ENCODE measurements around the gene SMLR1. TPM values are rescaled to one million over a fixed set of nuclear protein-coding genes. Genes with fewer than 3 reads are reported as not detected.

Gene SMLR1
- total RNA-seq (not detected), polyA plus RNA-seq (ENCODE audit: insufficient read length in 2 of 2) (under 1 TPM; 0.17 to 0.21 TPM)
- long read RNA-seq, donor 1, partial matches to known transcripts, result 130 of 151 reads
- long read RNA-seq, donor 1, other reads (novel, unspliced or antisense), result 21 of 151 reads
- long read RNA-seq, donor 2, result 0 reads
- long read RNA-seq, donor 3, result 0 reads
- long read RNA-seq, donor 4, result 0 reads

- Histone ChIP-seq H3K27me3 (ENCODE audit: control insufficient read depth, insufficient read depth, low read length) (no peaks in the 10 kb centered on the region), H3K9me3 (ENCODE audit: control insufficient read depth, insufficient read depth, low read length) (no peaks in the 10 kb centered on the region), H3K36me3 (ENCODE audit: control insufficient read depth, insufficient read depth, low read length) (no peaks in the 10 kb centered on the region), H3K27ac (ENCODE audit: low read depth, low read length) (no peak within 1 kb of the TSS), H3K4me1 (ENCODE audit: control insufficient read depth, insufficient read depth, low read length) (no peaks in the 10 kb centered on the region), H3K4me3 (ENCODE audit: low read depth, low read length) (no peak within 1 kb of the TSS)
- 100% methylated on average over 1 of the region's 11 CpGs for WGBS (ENCODE audit: insufficient coverage)
- no peak for DNase-seq (ENCODE audit: low read depth in 4 of 6, low spot score in 6 of 6)
Observed at GRCh38 chr6:130827247-130828149, at the start of gene SMLR1. Gene SMLR1, plus strand, starts transcription at chr6:130827406. Its CDS starts 8 bp downstream, at chr6:130827414.

DNA sequence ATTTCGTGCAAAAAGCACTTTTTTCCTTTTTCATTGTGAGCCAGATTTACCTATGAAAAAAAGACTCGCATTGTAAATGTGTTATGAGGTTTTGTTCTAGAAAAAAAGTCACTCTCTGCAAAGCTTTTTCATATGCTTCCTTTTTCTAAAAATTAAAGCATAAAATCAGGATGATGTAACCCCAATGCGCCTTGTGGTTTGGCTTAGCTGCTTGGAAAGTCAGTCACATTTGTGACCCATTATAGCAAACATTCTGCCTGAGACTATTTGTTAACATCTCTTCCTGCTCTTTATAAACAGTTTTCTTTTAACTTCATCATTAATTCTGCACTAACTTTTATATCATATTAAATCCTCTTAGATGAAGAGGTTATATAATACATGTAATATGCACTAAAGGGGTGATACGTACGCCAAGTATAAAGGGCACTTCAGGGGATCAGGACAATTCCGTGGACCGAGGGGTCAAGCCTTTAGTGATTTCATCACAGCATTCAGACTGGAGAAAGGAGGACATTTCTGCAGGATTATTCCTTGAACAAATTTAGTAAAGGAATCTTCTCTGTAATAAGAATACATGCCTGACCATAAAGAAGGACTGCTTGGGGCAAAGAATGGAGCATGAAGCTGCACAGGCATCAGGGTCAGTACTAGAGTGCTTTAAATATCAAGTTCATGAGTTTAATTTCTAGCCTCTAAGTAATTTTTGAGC lies 48.1 kb upstream of the SMLR1 start:
- no peak for DNase-seq (ENCODE audit: low read depth in 4 of 6, low spot score in 6 of 6)
- 100% methylated on average over 1 of the region's 7 CpGs for WGBS (ENCODE audit: insufficient coverage)
- H3K4me1 ChIP-seq (ENCODE audit: control insufficient read depth, insufficient read depth, low read length), result no peaks in the 10 kb centered on the region

GRCh38 chr6:130779658-130780033 lies 47.6 kb upstream of the SMLR1 start:
- no peak overlapping the region for H3K27ac ChIP-seq (ENCODE audit: low read depth, low read length)
- H3K27me3 ChIP-seq (ENCODE audit: control insufficient read depth, insufficient read depth, low read length), result no peaks in the 10 kb centered on the region
- no peak overlapping the region for H3K4me3 ChIP-seq (ENCODE audit: low read depth, low read length)
- 80% methylated on average over 2 of the region's 4 CpGs for WGBS (ENCODE audit: insufficient coverage)
- no peaks in the 10 kb centered on the region for H3K4me1 ChIP-seq (ENCODE audit: control insufficient read depth, insufficient read depth, low read length)
- no peaks in the 10 kb centered on the region for H3K36me3 ChIP-seq (ENCODE audit: control insufficient read depth, insufficient read depth, low read length)
- DNase-seq (ENCODE audit: low read depth in 4 of 6, low spot score in 6 of 6), result no peak
- H3K9me3 ChIP-seq (ENCODE audit: control insufficient read depth, insufficient read depth, low read length), result no peaks in the 10 kb centered on the region

More for the DNA sequence above, 48.1 kb upstream of the SMLR1 start:
- Histone ChIP-seq H3K27me3 (ENCODE audit: control insufficient read depth, insufficient read depth, low read length) (no peaks in the 10 kb centered on the region), H3K4me3 (ENCODE audit: low read depth, low read length) (no peak overlapping the region), H3K9me3 (ENCODE audit: control insufficient read depth, insufficient read depth, low read length) (no peaks in the 10 kb centered on the region), H3K36me3 (ENCODE audit: control insufficient read depth, insufficient read depth, low read length) (no peaks in the 10 kb centered on the region), H3K27ac (ENCODE audit: low read depth, low read length) (no peak overlapping the region)

- Histone ChIP-seq H3K27me3 (ENCODE audit: control insufficient read depth, insufficient read depth, low read length) (no peaks in the 10 kb centered on the region), H3K27ac (ENCODE audit: low read depth, low read length) (no peak overlapping the region), H3K9me3 (ENCODE audit: control insufficient read depth, insufficient read depth, low read length) (no peaks in the 10 kb centered on the region), H3K4me3 (ENCODE audit: low read depth, low read length) (no peak overlapping the region), H3K36me3 (ENCODE audit: control insufficient read depth, insufficient read depth, low read length) (no peaks in the 10 kb centered on the region), H3K4me1 (ENCODE audit: control insufficient read depth, insufficient read depth, low read length) (no peaks in the 10 kb centered on the region)
- WGBS (ENCODE audit: insufficient coverage), result no CpG with 5 or more reads among the region's 1 CpG
- no peak for DNase-seq (ENCODE audit: low read depth in 4 of 6, low spot score in 6 of 6)
Observed at GRCh38 chr6:130780122-130780521, 47.1 kb upstream of the SMLR1 start.

- 100% methylated on average over 1 of the region's 3 CpGs for WGBS (ENCODE audit: insufficient coverage)
- Histone ChIP-seq H3K9me3 (ENCODE audit: control insufficient read depth, insufficient read depth, low read length) (no peaks in the 10 kb centered on the region), H3K27me3 (ENCODE audit: control insufficient read depth, insufficient read depth, low read length) (no peaks in the 10 kb centered on the region), H3K36me3 (ENCODE audit: control insufficient read depth, insufficient read depth, low read length) (no peaks in the 10 kb centered on the region), H3K4me3 (ENCODE audit: low read depth, low read length) (no peak overlapping the region), H3K27ac (ENCODE audit: low read depth, low read length) (no peak overlapping the region), H3K4me1 (ENCODE audit: control insufficient read depth, insufficient read depth, low read length) (no peaks in the 10 kb centered on the region)
- DNase-seq (ENCODE audit: low read depth in 4 of 6, low spot score in 6 of 6), result no peak
Observed at GRCh38 chr6:130781557-130781956, 45.6 kb upstream of the SMLR1 start.

- H3K4me1 ChIP-seq (ENCODE audit: control insufficient read depth, insufficient read depth, low read length), result no peaks in the 10 kb centered on the region
- WGBS (ENCODE audit: insufficient coverage), result no CpG with 5 or more reads among the region's 2 CpGs
- no peaks in the 10 kb centered on the region for H3K27me3 ChIP-seq (ENCODE audit: control insufficient read depth, insufficient read depth, low read length)
- H3K27ac ChIP-seq (ENCODE audit: low read depth, low read length), result no peak overlapping the region
- H3K4me3 ChIP-seq (ENCODE audit: low read depth, low read length), result no peak overlapping the region
- no peaks in the 10 kb centered on the region for H3K9me3 ChIP-seq (ENCODE audit: control insufficient read depth, insufficient read depth, low read length)
- DNase-seq (ENCODE audit: low read depth in 4 of 6, low spot score in 6 of 6), result no peak
- H3K36me3 ChIP-seq (ENCODE audit: control insufficient read depth, insufficient read depth, low read length), result no peaks in the 10 kb centered on the region
Observed at GRCh38 chr6:130783416-130784107, 43.6 kb upstream of the SMLR1 start.

DNA sequence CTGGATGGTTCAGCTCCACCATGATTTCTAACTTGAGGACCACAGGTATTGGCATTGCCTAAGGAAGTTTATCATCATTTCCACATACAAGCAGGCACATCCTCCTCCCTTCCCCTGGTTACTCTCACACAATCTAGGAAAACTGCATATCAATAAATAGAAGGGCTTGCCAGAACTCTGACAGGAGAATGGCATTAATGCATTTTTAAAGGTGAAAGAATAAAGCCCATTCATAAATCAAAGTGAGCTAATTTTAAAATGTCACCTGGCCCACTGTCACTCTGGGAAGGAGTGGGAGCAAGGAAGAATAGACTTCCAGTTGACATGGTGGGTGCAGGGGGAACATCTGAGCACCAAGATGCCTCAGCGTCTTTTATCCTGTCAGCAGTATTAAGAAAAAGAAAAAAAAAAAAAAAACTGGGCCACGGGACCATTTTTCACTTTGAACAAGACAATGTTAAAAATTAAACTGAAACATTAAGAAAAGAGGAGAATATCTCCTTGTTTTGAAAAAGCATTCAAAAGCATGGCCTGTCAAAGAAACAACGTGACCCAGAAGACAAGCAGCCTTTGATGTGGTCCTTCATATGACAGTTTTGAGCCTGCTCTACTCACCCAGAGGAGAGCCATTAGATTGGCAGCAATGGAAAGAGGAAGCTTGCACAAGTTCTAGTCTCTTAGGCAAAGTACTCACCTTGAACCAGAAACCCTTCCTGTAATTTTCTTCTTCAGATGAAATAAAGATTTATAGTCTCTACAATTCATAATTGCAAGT lies 39.3 kb upstream of the SMLR1 start:
- Histone ChIP-seq H3K4me3 (ENCODE audit: low read depth, low read length) (no peak overlapping the region), H3K27ac (ENCODE audit: low read depth, low read length) (no peak overlapping the region)
- 88% methylated on average over 1 of the region's 3 CpGs for WGBS (ENCODE audit: insufficient coverage)

DNA sequence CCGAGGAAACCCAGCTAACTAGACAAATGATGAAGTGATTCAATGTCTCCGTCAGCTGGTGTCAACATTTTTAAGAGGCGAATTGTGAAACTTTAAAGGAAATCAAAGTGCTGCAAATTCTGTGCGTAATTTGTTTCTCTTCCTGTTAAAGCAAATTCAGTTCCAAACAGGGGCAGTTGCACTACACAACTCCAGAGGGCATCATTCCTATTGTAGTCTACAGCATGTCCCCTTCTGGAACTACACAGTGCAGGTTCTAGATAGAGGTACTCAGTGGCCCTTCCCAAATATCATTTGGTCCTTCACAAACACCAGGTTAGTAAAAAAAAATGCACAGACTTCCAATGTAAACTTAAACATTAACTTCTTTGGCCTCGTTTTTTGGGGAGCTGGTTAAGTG lies 38.3 kb upstream of the SMLR1 start:
- H3K4me3 ChIP-seq (ENCODE audit: low read depth, low read length), result no peak overlapping the region
- H3K27me3 ChIP-seq (ENCODE audit: control insufficient read depth, insufficient read depth, low read length), result no peaks in the 10 kb centered on the region
- DNase-seq (ENCODE audit: low read depth in 4 of 6, low spot score in 6 of 6), result no peak
- H3K9me3 ChIP-seq (ENCODE audit: control insufficient read depth, insufficient read depth, low read length), result no peaks in the 10 kb centered on the region
- WGBS (ENCODE audit: insufficient coverage), result 92% methylated on average over 5 of the region's 5 CpGs
- no peaks in the 10 kb centered on the region for H3K36me3 ChIP-seq (ENCODE audit: control insufficient read depth, insufficient read depth, low read length)
- H3K27ac ChIP-seq (ENCODE audit: low read depth, low read length), result no peak overlapping the region
- H3K4me1 ChIP-seq (ENCODE audit: control insufficient read depth, insufficient read depth, low read length), result no peaks in the 10 kb centered on the region

More for the DNA sequence above, 39.3 kb upstream of the SMLR1 start:
- Histone ChIP-seq H3K9me3 (ENCODE audit: control insufficient read depth, insufficient read depth, low read length) (no peaks in the 10 kb centered on the region), H3K36me3 (ENCODE audit: control insufficient read depth, insufficient read depth, low read length) (no peaks in the 10 kb centered on the region), H3K4me1 (ENCODE audit: control insufficient read depth, insufficient read depth, low read length) (no peaks in the 10 kb centered on the region), H3K27me3 (ENCODE audit: control insufficient read depth, insufficient read depth, low read length) (no peaks in the 10 kb centered on the region)
- DNase-seq (ENCODE audit: low read depth in 4 of 6, low spot score in 6 of 6), result no peak

Data from spinal cord (tissue), 10 donors.